Esophagus squamous epithelium (tissue), 4 donors: ENCODE measurements around the gene RNF212.

ENCODE experiments used
- POLR2A ChIP-seq, 4 donors: fragments of 450-650 bp; IDR thresholded peaks; one replicate each; pipeline ENCODE4 v1.6.1; 2017; ENCODE audit warnings: antibody characterized with exemption in 4 of 4, mild to moderate bottlenecking in 4 of 4, moderate library complexity in 3 of 4
- TF ChIP-seq, protein P1 (sequence below), 6 experiments: fragments of 450-650 bp in 4 of 6; fragments of 200-600 bp in 2 of 6; sonication (generic) in 2 of 6; IDR thresholded peaks; one replicate each; pipeline ENCODE4 v1.5.1; 2016 to 2019; ENCODE audit warnings: antibody characterized with exemption in 6 of 6, mild to moderate bottlenecking in 4 of 6, moderate library complexity in 4 of 6

DNA sequence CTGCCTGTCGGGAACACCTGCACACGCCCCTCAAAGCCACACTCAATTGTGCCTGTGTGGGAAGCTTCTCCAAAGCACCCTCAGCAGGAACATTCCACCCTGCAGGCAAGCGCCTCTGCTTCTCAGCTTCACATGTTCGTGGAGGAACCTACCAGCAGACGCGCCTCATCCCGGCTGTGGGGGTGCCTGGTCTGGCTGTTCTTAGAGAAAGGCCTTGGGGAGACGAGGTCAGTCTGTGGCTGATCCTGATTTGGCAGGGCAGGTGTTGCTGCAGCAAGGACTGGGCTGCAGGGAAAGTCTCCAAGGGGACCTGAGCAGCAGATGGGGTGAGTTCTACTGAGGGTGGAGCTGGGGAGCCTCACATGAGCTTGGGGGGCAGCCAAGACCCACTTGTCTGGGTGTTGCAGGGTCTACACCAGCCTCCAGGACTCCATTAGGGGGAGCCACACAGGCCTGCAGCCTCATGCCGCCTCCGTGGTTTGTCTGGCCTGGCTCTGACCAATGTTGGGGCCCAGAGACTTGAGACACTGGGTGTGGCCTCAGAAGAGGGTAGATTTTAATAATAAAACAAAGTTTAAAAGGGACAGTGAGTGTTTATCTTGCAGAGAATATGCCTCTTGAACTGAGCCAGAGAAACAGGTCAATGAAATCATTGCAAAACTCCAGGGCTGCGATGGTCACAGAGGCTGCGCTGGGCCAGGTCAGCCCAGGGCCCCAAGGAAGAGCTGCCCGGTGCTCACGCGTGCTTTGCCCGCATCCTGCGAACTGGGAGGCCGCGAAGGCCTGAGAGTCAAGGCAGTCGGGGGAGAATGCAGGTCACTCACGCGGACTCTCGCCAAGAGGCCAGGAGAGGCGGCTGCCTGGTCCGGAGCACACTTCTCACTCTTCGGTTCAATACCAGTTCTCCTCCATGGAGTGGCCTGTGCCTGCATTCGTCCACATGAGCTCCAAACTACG, 21.1 kb downstream of the RNF212 start:
- no peak for TF ChIP-seq POLR2A (IDR thresholded peaks at IDR 0.05)
- TF ChIP-seq, protein P1, sequence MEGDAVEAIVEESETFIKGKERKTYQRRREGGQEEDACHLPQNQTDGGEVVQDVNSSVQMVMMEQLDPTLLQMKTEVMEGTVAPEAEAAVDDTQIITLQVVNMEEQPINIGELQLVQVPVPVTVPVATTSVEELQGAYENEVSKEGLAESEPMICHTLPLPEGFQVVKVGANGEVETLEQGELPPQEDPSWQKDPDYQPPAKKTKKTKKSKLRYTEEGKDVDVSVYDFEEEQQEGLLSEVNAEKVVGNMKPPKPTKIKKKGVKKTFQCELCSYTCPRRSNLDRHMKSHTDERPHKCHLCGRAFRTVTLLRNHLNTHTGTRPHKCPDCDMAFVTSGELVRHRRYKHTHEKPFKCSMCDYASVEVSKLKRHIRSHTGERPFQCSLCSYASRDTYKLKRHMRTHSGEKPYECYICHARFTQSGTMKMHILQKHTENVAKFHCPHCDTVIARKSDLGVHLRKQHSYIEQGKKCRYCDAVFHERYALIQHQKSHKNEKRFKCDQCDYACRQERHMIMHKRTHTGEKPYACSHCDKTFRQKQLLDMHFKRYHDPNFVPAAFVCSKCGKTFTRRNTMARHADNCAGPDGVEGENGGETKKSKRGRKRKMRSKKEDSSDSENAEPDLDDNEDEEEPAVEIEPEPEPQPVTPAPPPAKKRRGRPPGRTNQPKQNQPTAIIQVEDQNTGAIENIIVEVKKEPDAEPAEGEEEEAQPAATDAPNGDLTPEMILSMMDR (IDR thresholded peaks at IDR 0.05): no peak
